HG02623 (cell line): ENCODE results near the gene RNF130.

ENCODE experiments used
- ATAC-seq: cut with Tn5 transposase; IDR thresholded peaks from one replicate; pipeline ENCODE4 v1.9.1; 2021; ENCODE audit warnings: moderate library complexity; ENCODE audit not compliant: unreplicated experiment

Gene RNF130, protein sequence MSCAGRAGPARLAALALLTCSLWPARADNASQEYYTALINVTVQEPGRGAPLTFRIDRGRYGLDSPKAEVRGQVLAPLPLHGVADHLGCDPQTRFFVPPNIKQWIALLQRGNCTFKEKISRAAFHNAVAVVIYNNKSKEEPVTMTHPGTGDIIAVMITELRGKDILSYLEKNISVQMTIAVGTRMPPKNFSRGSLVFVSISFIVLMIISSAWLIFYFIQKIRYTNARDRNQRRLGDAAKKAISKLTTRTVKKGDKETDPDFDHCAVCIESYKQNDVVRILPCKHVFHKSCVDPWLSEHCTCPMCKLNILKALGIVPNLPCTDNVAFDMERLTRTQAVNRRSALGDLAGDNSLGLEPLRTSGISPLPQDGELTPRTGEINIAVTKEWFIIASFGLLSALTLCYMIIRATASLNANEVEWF

DNA sequence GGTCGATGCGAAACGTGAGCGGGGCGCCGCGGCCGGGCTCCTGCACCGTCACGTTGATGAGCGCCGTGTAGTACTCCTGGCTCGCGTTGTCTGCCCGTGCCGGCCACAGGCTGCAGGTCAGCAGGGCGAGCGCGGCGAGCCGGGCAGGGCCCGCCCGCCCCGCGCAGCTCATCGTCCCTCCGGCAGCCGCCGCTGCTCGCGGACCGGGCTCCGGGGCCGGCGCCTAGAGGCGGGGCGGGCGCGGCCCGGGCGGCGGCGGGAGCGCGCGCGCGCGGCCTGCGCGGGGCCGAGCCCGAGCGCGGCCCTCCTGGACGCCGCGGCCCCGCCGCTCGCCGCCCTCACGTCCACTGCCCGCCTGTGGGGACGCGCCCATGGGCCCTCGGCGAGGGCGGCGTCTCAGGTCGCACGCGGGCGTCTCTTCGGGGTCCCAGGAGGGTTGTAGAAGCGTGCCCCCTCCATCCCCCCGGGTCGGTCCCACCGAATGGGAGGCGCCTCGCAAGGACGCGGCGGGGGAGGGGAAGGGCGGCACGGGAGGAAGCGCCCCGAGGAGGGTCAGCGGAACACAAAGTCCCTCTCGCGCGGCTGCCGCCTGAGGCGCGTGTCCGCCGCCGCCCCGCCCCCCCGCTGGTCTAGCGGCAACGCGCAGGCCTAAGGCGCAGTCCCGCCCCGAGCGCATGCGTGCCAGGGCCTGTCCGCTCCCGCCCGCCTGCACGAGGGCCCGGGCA lies at the start of gene RNF130:
Gene RNF130 (minus strand): TSS at position 229 of the 725 bp plus-strand sequence. CDS start 57 bp downstream, at position 172.
- ATAC-seq = peak; percentile 51

DNA sequence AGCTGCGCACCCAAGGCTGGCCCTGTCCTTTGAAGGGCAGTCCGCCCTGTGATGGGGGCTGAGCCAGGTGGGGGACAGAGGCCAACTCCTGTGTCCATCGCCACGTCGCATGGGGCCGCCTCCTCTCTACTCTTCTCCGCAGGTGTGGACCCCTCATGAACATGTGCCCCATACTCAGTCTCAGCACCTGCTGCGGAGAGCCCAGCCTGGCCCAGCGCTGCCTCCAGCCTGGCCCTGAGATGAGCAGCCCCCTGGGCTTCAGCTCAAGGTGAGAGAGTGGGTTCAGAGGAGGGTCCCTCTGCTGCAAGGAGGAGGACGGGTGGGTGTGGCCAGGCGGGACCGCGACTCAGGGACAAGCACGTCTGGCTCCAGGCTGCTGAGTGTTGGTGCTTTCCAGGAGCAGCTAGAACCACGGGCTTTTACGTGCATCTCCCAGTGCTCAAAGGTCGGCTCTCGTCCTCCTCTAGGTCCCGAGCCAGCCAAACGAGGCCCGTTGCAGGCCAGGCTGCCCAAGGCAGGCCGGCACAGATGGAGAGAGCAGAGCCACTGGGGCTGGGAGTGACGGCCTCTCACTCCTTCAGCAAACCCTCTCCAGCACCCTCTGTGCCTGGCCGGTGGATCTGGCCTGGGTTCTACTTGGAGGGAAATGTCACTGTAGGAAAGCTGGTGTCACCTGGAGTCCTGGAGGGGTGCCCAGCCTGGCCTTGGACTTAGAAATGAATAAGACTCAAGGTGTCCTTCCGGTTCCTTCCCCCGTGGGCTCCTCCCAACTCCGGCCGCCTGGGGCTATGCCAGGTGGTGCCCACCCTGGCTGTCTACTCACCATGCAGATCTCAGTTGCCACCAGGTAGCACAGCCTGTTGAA lies 48.9 kb upstream of the RNF130 start:
- ATAC-seq = no peak

DNA sequence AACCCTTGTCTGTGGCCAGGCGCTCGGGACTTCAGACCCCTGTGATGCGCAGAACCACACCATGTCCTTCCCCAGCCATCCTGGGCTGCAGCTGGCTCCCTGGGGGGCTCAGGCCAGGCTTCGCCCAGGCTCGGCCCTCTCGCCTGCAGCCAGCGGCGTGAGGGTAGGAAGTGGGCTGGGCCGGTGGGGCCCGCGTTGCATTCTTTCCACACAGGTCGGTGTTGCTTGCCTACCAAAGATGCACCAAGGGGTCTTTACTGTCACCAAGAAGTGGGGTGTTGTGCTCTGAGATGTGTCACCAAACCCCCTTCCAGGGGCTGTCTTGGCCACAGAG lies 48.3 kb upstream of the RNF130 start:
- no peak for ATAC-seq

DNA sequence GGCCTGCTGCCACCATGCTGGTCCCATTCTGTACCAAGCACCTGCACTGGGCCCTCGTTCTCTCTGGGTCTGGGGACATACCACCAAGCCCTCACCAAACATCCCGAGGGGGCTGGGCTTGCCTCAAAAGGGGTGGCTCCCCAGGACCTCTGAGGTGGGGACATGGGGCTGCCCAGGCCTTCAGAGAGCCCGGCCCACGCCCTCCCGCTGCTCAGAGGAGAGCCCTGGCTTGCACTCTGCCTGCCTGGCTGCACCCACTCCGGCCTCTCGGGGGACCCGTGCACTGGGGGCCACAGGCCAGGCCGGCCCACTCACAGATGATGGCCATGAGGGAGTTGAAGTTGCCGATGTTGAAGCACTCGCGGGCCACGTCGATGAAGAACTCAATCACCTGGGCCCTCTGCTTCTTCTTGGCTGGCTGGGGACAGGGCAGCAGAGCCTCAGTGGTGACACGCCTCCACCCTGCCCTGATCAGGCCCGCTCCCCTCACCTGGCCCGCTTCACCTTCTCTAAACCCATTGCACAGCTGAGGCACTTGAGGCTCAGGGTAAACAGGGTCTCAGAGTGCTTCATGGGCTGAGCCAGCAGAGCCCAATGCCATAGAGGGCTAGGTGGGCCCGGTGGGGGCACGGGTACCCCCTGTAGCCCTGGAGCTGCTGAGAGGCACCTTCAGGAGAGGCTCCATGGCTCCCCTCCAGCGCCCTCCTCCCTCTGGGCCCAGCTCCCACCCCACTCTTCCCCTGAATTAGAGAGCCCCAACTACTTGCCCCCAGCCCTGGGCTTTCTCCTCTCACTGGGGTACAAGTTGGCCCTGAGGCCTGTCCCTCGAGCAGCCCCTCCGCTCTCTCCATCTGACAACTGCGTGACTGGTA lies 47.7 kb upstream of the RNF130 start:
- ATAC-seq = no peak

DNA sequence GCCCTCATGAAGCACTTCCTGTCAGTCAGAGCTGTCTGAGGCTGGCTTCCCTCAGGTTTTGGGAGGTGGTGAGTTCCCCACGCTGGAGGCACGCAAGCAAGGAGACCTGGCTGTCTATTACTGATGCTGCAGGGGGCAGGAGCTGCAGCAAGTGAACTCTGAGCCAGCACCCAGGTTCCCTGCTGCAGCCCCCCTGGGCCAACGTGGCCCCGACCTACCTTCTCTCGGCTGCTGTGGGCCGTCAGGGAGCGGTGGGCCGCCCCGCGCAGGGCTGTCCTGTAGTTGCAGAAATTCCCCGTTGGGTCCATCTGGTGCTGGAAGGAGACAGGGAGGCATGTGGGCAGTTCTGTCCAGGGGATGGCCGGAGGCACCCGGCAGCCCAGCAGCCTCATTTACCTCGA lies 46.8 kb upstream of the RNF130 start:
- ATAC-seq = no peak

DNA sequence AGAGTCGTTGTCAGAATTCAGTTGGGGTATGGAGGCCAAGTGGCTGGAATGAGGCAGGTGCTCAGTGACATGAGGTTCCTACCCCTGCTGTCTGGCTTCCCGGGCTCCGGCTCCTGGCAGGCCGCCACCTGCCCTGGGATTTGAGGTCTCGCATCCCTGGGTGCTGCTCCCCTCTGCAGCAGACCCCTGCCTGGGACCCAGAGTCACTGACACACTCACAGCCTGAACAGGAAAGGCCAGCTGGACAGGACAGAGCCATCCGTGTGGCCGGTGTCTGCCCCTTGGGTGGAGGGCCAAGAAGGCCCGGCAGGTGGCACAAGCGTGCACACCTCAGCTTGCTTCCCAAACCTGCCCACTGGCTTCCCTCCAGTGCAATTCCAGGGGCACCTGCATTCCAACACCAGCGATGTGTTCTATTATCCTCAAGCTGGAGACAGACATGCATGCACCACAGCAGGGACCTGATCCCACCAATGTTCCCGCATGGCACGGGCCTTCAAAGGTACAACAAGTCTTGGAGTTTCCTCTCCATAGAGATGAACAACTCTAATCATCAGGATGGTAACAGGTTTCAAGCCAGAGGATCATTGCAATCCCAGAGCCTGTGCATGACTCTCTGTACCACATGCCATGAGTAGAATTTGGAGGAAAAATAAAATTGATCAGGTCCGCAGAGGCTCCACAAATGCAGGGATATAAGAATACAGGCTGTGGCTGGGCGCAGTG lies 45.6 kb upstream of the RNF130 start:
- no peak for ATAC-seq

DNA sequence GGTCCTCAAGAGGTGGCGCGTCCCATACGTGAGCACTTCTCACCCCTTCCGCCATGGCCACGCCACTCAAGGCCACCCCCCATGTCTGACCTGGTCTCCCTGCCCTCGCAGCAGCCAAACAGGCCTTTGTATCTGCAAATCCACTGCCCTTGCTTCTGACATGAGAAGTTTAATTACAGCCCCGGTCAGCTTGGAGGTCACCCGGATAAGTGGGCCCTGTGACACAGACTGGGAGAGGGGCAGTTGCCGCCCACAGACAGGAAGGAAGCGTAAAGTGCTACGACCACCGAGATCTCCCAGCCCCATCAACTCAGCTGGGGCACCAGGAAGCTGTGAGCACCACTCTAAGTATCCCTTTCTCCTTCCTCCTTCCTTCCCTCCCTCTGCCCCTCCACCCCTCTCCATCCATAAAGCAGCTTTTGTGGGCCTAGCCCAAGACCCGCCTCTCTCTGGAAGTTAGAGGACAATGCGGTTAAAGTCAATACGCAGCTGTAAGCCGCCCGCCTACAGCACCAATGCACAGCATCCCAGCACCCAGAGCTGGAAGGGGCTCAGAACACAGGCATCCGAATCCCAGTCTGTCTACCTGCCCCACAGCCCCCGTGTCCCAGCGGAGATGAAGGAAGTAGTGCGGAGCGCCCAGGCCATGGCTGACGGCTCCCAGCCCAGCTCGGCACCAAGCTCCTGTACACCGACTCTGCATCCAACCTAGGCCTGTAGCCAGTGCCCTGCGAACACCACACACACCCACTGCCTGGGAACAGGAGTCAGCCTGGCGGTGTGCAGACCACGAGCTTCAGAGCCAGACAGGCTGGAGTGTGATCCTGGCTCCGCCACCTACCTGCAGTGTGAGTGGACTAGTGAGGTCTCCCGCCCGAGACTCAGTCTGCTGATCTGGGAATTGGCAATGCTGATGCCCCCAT lies 44.8 kb upstream of the RNF130 start:
- ATAC-seq = no peak

DNA sequence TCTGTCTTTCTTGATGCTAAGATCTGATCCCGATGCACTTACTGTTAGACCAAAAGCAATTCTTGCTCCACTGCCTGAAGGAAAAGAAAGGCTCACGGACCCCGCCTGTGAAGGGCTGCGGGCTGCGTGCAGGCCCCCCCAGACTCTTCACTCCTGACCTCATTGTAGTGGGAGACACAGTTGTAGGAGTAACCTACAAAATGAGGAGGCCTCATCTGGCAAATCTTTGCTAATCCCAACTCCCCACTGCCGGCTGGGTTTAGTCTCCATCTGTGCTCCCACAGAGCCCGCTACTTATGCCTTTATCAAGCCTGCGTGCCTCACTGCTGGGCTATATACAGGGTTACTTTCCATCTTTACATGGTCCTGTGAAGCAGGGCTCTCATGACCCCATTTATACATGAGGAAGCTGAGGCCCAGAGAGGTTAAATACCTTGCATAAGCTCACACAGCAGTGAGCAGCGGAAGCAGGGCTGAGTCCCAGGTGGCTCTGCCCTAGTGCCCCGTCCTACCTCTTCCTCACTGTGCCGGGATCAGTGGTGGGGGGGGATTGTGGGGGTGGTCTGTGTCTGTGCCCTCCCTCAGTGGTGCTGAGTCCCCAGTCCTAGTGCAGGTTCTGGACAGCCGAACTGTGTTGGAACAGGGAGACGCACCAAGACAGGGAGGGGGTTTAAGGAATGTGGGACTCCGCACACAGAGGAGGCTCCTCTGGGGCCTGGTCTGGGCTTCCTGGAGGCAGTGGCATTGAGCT lies 43.9 kb upstream of the RNF130 start:
- ATAC-seq = no peak

DNA sequence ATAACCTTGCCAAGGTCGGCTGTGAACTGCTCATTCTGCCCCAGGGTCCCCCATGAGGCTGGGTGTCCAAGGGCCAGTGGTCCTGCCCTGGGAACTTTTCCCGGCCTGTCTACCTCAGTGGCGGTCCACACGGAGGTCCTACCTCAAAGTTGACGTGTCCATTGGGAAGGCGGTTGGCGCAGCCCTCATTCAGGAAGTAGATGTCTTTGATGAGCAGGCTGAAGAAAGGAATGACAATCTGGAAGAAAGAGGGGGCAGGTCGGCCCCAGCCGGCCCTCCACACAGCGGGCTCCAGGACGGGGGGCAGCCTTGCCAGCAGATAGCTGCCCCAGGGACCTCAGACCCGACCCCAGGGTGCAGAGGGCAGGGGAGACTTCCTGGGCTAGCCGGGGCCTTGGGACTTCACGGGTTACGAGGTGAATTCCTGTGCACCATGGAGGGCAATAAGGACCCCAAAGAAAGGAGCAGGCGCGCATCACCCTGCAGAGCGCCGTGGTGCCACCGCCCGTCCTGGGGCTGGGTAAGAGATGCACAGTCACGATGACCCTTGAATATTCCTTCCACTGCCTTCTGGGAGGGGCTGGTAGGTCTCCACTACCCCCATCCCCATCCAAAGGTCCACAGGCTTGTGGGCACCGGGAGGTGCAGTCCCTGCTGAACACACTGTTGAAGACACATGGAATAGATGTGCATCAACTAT lies 42.9 kb upstream of the RNF130 start:
- no peak for ATAC-seq

DNA sequence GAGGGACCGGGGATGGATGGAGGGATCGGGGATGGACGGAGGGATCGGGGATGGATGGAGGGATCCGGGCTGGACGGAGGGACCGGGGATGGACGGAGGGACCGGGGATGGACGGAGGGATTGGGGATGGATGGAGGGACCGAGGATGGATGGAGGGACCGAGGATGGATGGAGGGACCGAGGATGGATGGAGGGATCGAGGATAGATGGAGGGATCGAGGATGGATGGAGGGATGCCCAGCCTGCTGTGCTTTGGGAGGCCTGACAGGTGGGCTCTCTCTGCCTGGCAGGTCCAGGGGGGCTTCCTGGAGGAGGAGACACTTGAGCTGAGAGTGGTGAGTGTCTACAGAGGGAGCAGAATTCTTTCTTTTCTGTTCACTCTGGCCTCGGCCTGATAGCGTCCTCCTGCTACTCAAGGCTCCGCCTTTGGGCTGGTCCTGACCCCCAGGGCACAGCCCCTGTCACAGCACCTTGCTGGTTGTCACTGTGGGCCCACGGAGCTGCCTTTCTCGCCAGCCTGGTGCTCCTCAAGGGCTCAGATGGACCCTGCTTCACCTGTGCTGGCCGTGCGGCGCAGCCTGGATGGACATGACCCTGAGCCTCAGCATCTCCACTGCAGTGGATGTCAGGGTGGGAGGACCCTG lies 42.2 kb upstream of the RNF130 start:
- no peak for ATAC-seq

DNA sequence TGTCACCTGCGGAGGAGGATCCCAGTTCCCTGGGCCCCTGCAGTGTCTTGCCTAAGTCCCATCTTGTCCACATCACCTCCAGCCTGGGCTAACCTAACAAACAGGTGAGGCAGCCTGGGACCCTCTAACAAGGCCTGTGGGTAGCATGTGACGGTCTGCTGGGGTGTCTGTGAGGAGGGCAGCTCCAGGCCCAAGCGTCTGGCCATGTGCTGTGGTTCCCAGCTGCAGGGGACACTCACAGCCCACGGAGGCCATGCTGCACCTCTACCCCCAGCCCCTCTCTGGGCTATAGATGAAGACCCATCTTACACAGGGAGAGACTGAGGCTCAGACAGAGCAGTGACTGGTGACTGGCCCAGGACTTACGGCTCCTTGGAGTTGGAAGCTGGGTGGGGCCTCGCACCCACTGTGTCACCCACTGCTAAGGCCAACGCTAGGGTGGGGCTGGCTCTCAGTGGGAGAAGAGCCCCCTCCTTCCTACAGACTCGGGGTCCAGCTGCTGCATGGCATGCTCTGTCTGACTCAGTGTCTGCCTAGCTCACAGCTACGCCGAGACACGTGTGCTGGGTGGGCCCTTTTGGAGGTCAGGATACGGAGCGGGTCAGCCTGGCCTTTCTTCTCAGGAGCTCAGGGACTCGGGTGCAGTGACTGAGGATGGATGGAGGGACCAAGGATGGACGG lies 40.8 kb upstream of the RNF130 start:
- no peak for ATAC-seq

DNA sequence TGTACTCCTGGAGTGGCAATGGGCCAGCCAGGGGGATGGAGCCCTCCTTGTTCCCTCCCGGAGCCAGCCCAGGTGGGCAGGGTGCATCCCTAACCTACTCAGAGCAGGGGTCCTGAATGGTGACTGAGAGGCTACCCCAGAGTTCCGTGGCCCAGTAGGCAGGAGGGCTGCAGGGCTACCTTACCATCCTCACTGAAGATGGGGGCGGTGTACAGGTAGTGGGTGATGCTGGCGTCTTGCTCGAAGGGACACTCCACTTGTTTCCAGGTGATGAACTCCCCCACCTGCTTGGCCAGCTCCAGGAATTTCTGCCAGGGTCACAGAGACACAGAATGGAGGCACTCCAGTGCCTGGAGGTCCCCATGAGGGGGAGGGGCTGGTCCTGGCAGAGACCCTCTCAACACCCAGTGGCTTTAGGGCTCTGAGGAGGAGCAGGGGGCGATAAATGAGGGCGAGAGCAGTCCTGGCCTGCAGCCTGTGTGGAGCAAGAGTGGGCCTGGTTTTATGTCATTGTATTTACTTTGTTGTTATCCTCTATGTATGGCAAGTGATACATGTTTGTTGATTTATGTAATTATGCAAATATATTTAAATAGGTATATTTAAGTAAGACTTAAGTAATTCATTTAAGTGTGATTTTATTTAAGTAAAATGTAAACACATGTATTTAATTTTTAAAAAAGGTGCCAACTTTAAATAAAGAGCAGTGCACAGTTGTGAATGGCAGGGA lies 39.9 kb upstream of the RNF130 start:
- ATAC-seq = no peak

DNA sequence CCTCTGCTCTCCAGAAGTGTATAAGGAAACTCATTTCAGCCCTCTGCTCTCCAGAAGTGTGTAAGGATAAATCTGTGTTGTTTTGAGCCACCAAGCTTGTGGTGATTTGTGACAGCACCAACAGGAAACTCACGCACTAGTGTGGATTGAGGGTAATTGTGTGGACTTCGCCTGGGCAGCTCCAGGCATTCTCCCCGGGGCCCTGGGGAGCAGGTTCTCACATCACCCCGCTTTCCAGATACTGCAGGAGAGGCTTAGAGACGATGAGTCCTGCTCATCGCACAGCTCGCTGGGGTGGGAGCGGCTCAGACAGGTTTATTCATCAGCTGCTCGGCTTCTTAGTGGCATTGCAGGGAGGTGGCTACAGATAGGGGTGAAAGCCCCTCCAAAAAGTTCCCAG lies 38.4 kb upstream of the RNF130 start:
- ATAC-seq = no peak

DNA sequence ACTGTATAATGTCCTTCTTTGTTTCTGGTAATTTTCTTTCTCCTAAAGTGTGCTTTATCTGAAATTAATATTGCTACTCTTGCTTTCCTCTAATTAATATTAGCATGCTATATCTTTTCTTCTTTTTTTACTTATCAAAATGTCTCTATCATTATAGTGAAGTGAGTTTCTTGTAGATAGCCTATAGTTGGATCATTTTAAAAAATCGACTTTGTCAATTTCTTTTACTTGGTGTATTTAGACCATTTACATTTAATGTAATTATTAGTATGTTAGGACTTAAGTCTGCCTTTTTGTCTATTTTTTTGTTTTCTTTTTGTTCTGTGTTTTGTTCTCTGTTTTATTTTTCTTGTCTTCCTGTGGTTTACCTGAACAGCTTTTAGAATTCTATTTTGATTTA lies 35.4 kb upstream of the RNF130 start:
- no peak for ATAC-seq

DNA sequence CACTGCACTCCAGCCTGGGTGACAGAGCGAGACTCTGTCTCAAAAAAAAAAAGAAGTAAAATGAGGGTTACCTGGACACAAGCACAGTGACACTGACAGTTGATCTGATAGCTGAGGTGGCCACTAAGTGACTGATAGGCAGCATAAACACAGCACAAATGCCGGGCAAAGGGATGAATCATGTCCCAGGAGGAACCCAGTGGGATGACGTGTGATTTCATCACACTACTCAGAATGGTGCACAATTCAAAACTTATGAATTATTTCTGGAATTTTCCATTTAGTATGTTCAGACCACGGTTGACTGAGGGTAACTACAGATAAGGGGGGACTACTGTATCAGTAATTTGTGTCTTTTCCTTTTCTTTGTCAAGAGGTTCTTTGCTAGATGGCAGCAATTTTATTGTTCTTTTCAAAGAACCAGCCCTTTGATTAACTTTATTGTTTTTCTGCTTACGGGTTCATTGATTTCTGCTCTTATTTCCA lies 34.3 kb upstream of the RNF130 start:
- no peak for ATAC-seq

DNA sequence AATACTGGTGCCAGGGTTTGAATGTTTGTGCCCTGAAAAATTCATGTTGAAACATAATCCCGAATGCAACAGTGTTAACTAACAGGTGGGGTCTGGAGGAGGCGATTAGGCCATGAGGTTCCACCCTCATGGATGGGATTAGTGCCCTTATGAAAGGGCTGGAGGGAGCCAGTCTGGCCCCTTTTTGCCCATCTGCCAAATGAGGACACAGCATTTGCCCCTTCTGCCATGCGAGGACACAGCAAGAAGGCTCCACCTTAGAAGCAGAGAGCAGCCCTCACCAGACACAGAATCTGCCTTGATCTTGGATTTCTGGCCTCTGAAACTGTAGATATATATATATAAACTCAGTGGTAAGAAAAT lies 32.6 kb upstream of the RNF130 start:
- no peak for ATAC-seq
